A549 treated with CpdA at 1 μM for 4 hours (cell line): ENCODE measurements around the gene HIP1R. TPM values are rescaled to one million over a fixed set of nuclear protein-coding genes. Genes with fewer than 3 reads are reported as not detected.

ENCODE experiments used
- total RNA-seq: library from RNA; stranded (reverse); fragments of 200-300 nt; extraction: Qiagen RNA extraction; gene quantifications from 5 replicates; pipeline ENCODE4 v1.2.3, GENCODE V29; 2022; ENCODE audit warnings: low read depth

The HIP1R gene
- total RNA-seq = 11.0 to 13.0 TPM (median 11.3 TPM) in 5 replicates

DNA sequence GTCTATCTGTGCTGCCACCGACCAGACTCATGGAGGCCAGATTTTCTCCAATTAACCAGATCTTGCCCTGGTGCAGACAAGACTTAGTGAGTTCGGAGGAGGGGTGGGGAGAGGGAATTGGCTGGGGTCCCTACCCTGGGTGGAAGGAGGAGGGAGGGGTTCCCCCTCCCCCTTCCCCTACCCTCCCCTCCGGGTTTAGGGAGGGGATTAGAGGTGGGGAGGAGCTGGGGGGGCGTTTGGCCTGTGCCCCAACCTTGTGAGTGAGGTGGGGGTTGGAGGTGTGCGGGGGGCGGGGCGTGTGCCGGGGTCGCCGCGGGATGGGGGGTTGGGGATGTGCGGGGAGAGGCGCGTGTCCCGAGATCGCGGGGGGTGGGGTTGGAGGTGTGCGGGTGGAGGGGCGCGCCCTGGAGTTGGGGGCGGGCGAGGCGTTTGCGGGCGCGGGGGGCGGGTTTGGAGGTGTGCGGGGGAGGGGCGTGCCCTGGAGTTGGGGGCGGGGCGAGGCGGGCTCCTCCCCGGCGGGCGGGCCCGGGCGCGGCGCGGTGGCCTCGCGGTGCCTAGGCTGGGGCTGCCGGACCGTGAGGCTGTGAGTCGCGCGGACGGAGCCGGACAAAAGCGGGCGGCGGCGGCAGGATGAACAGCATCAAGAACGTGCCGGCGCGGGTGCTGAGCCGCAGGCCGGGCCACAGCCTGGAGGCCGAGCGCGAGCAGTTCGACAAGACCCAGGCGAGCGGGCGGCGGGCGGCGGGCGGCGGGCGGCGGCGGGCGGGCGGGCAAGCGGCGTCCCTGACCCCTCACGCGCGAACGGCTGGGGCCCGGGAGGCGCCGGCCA lies at the start of gene HIP1R:
Gene HIP1R, plus strand, starts transcription at position 537 of the 829 bp plus-strand sequence. Its CDS starts 94 bp downstream, at position 631.

DNA sequence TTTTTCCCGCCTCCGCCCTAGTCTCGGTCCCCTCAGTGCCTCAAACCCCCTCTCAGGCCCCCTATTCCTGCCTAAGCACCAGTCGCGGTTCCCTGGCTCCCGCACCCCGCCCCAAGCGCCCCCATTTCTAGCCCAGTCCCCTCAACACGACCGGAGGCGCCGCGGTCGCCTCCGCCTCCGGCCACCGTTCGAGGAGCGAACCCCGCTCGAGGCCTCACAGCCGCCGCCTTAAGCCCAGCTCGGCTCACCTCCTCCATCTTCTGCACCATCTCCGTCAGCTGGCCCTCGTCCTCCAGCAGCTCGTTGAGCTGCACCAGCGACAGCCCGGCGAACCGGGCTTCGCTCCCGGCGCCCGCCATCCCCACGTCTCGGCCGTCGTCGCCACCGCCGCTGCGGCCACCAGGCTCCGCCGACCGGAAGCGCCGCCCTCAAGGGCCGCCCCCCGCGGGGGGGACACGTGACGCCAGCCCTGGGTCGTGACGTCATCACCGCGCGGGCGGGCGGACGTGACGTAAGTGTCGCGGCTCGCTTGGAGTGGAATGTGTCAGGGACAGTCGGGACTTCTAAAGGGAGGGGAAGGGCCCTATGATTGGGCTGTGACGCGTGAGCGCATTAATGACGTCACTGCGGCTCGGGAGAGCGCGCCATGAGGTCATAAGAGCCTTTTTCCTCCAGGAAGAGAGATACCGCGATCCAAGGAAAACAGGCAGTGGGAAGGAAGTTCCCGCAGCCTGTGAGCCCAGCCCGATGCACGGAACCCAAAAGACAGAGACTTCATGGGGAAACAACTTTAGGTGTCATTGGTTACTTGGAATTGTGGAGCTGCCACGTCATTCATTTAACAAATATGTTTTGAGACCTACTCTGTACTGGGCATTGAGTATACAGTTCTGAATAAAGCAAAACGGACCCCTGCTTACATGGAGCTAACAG lies 60.7 kb downstream of the HIP1R start, which contains the start of gene VPS37B:
Gene VPS37B, minus strand, starts transcription at position 421 of the 933 bp plus-strand sequence. Its CDS starts 62 bp downstream, at position 359.

Other genes starting within 250 kb of the HIP1R start
- 0.26 to 0.78 TPM (median 0.30 TPM) in 5 replicates for gene HCAR2, start 132.1 kb upstream of the HIP1R start, total RNA-seq
- 0.22 to 0.47 TPM (median 0.30 TPM) in 4 of 5 replicates, not detected in the other for gene HCAR3, start 118.6 kb upstream of the HIP1R start, total RNA-seq
- gene HCAR1, start 104.6 kb upstream of the HIP1R start, total RNA-seq = 0.02 to 0.05 TPM (median 0.03 TPM) in 4 of 5 replicates, not detected in the other
- gene DENR, start 82.6 kb upstream of the HIP1R start, total RNA-seq = 57.1 to 71.4 TPM (median 60.7 TPM) in 5 replicates
- 0.04 to 0.09 TPM (median 0.06 TPM) in 4 of 5 replicates, not detected in the other for gene CCDC62, start 60.9 kb upstream of the HIP1R start, total RNA-seq
- 30.6 to 36.3 TPM (median 33.7 TPM) in 5 replicates for gene VPS37B, start 60.7 kb downstream of the HIP1R start, total RNA-seq
- gene ABCB9, start 131.0 kb downstream of the HIP1R start, total RNA-seq = 6.8 to 9.3 TPM (median 8.8 TPM) in 5 replicates
- 12.8 to 17.7 TPM (median 16.8 TPM) in 5 replicates for gene OGFOD2, start 139.8 kb downstream of the HIP1R start, total RNA-seq
- gene ARL6IP4, start 145.2 kb downstream of the HIP1R start, total RNA-seq = 207 to 248 TPM (median 247 TPM) in 5 replicates